Measurements from ENCODE around the gene DRC7.
"Not testable (repeated sequence)": the region's sequence is repeated elsewhere in the genome, so short reads cannot be mapped to it uniquely, and the experiment has no call there.

DRC7 gene

GRCh38 chr16:57658878-57659674 is 35.5 kb upstream of the DRC7 start:
- in situ Hi-C loops (cut with MboI; ENCODE audit: low sequenced_read_pairs) = no loop called here

- in situ Hi-C loops (cut with MboI; ENCODE audit: low sequenced_read_pairs) = no loop called here
These were observed 33.7 kb upstream of the DRC7 start for GRCh38 chr16:57660715-57661463.

- in situ Hi-C loops (cut with MboI; ENCODE audit: low sequenced_read_pairs) = no loop called here
These were observed 33.1 kb upstream of the DRC7 start for GRCh38 chr16:57661510-57661909.

GRCh38 chr16:57661936-57662906 is 32.4 kb upstream of the DRC7 start:
- in situ Hi-C loops (cut with MboI; ENCODE audit: low sequenced_read_pairs) = no loop called here

- in situ Hi-C loops (cut with MboI; ENCODE audit: low sequenced_read_pairs) = no loop called here
These were observed 31.2 kb upstream of the DRC7 start for GRCh38 chr16:57663436-57663835.

GRCh38 chr16:57663917-57664661 is 30.5 kb upstream of the DRC7 start:
- in situ Hi-C loops (cut with MboI; ENCODE audit: low sequenced_read_pairs) = no loop called here

GRCh38 chr16:57664662-57665025 is 30.0 kb upstream of the DRC7 start:
- in situ Hi-C loops (cut with MboI; ENCODE audit: low sequenced_read_pairs) = no loop called here

- in situ Hi-C loops (cut with MboI; ENCODE audit: low sequenced_read_pairs) = no loop called here
These were observed 29.1 kb upstream of the DRC7 start for GRCh38 chr16:57665541-57665940.

GRCh38 chr16:57666353-57667047 is 28.1 kb upstream of the DRC7 start:
- in situ Hi-C loops (cut with MboI; ENCODE audit: low sequenced_read_pairs) = no loop called here

- in situ Hi-C loops (cut with MboI; ENCODE audit: low sequenced_read_pairs) = no loop called here
These were observed 27.5 kb upstream of the DRC7 start for GRCh38 chr16:57667048-57667525.

- in situ Hi-C loops (cut with MboI; ENCODE audit: low sequenced_read_pairs) = no loop called here
These were observed 26.9 kb upstream of the DRC7 start for GRCh38 chr16:57667526-57668262.

- in situ Hi-C loops (cut with MboI; ENCODE audit: low sequenced_read_pairs) = no loop called here
These were observed 26.4 kb upstream of the DRC7 start, which contains the start of gene ADGRG3 for GRCh38 chr16:57668263-57668571. Gene ADGRG3 (plus strand): TSS chr16:57668306. CDS start chr16:57668348, 42 bp downstream.

- in situ Hi-C loops (cut with MboI; ENCODE audit: low sequenced_read_pairs) = no loop called here
These were observed 25.8 kb upstream of the DRC7 start for GRCh38 chr16:57668630-57669475.

- in situ Hi-C loops (cut with MboI; ENCODE audit: low sequenced_read_pairs) = no loop called here
These were observed 25.0 kb upstream of the DRC7 start for GRCh38 chr16:57669476-57670162.

- in situ Hi-C loops (cut with MboI; ENCODE audit: low sequenced_read_pairs) = no loop called here
These were observed 24.4 kb upstream of the DRC7 start for GRCh38 chr16:57670196-57670595.

- in situ Hi-C loops (cut with MboI; ENCODE audit: low sequenced_read_pairs) = not testable (repeated sequence)
These were observed 23.2 kb upstream of the DRC7 start for GRCh38 chr16:57671451-57671850.

- in situ Hi-C loops (cut with MboI; ENCODE audit: low sequenced_read_pairs) = no loop called here
These were observed 22.2 kb upstream of the DRC7 start for GRCh38 chr16:57672416-57672815.

GRCh38 chr16:57672824-57673223 is 21.8 kb upstream of the DRC7 start:
- in situ Hi-C loops (cut with MboI; ENCODE audit: low sequenced_read_pairs) = no loop called here
